Rectal smooth muscle tissue (tissue), 1 donor: ENCODE data around the gene GOLGA6L6.
"Not testable (repeated sequence)": the region's sequence is repeated elsewhere in the genome, so short reads cannot be mapped to it uniquely, and the experiment has no call there.

Source experiments
- H3K27ac ChIP-seq: one replicate; pipeline ENCODE4 v1.7.0; 2013; ENCODE audit warnings: low read depth, low read length, inconsistent platforms
- H3K27me3 ChIP-seq: one replicate; pipeline ENCODE4 v1.7.0; 2013; ENCODE audit warnings: low read length; ENCODE audit not compliant: control insufficient read depth, insufficient read depth
- H3K36me3 ChIP-seq: one replicate; pipeline ENCODE4 v1.7.0; 2013; ENCODE audit warnings: low read length; ENCODE audit not compliant: control insufficient read depth, insufficient read depth
- H3K4me1 ChIP-seq: one replicate; pipeline ENCODE4 v1.7.0; 2013; ENCODE audit warnings: low read length; ENCODE audit not compliant: control insufficient read depth, insufficient read depth
- H3K4me3 ChIP-seq: one replicate; pipeline ENCODE4 v1.7.0; 2013; ENCODE audit warnings: low read length
- H3K9ac ChIP-seq: one replicate; pipeline ENCODE4 v1.7.0; 2013; ENCODE audit warnings: low read length

The GOLGA6L6 gene

DNA sequence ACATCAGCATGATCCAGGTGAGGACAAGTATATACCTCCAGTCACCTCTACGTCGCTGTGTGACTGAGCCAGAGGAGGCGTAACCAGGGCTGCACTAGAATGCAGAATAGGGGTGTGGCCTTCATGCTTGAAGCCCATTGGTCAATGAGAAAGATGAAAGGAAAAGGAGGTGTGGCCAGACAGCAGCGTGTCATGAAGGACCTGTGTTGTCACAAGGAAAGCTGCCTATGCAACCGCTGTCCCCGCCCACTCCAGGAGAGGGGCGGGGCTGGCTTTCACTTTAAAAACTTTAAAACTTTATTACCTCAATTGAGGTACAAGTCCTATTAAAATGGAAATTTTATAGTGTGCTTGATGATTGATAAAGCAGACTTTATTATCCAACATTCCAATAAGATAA lies at the start of gene GOLGA6L6:
Gene GOLGA6L6 (minus strand): TSS at position 101 of the 400 bp plus-strand sequence. CDS start 91 bp downstream, at position 10.
- not testable (repeated sequence) for H3K36me3 ChIP-seq, H3K4me1 ChIP-seq, H3K9ac ChIP-seq, H3K27me3 ChIP-seq, H3K4me3 ChIP-seq, H3K27ac ChIP-seq

DNA sequence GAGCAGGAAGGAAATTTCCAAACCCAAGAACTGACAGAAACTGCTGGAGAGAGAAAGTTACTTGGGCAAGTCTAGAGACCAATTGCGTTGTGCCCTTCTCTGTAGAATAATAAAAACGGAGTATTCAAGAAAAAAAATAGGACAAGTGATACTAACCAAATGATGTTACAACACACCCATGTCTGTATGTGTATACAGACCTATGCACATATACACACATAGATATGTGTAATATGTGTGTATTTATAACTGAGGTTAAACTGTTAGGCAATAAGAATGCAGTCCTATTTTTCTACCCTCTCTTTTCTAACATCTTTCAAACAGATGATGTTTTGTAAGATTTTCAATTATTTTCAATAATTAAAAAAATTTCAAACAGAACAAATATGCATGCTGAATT lies 48.5 kb upstream of the GOLGA6L6 start:
- H3K9ac ChIP-seq, H3K27me3 ChIP-seq, H3K36me3 ChIP-seq, H3K4me3 ChIP-seq, H3K27ac ChIP-seq, H3K4me1 ChIP-seq: not testable (repeated sequence)

- H3K27me3 ChIP-seq, H3K9ac ChIP-seq, H3K36me3 ChIP-seq, H3K27ac ChIP-seq, H3K4me1 ChIP-seq, H3K4me3 ChIP-seq: not testable (repeated sequence)
Measured at GRCh38 chr15:20586821-20587220, 45.2 kb upstream of the GOLGA6L6 start.

DNA sequence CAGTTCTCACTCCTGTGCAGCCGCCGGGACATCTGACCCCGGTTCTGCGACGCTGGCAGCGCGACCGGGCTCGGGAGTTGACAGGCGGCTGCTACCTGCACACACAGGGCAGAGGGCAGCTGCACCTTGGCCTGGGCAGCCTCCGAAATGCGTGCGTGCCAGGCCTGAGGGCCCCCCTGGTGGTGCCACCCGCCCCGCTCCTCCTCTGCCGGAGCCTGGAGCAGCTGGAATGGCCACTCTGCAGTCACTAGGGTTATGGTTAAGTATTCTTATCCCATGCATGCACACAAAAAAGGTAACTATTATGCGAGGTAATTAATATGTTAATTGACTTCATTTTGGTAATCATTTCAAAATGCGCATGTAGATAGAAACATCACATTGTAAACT lies 41.1 kb upstream of the GOLGA6L6 start:
- not testable (repeated sequence) for H3K36me3 ChIP-seq, H3K4me3 ChIP-seq, H3K27ac ChIP-seq, H3K27me3 ChIP-seq, H3K9ac ChIP-seq, H3K4me1 ChIP-seq

GRCh38 chr15:20582109-20582725 lies 40.6 kb upstream of the GOLGA6L6 start:
- not testable (repeated sequence) for H3K4me3 ChIP-seq, H3K27ac ChIP-seq, H3K9ac ChIP-seq, H3K36me3 ChIP-seq, H3K27me3 ChIP-seq, H3K4me1 ChIP-seq

GRCh38 chr15:20581261-20582108 lies 39.9 kb upstream of the GOLGA6L6 start:
- not testable (repeated sequence) for H3K36me3 ChIP-seq, H3K4me3 ChIP-seq, H3K27me3 ChIP-seq

GRCh38 chr15:20579662-20580061 lies 38.1 kb upstream of the GOLGA6L6 start:
- H3K9ac ChIP-seq, H3K27ac ChIP-seq, H3K27me3 ChIP-seq, H3K4me3 ChIP-seq, H3K36me3 ChIP-seq, H3K4me1 ChIP-seq: not testable (repeated sequence)

More at GRCh38 chr15:20581261-20582108, 39.9 kb upstream of the GOLGA6L6 start:
- H3K4me1 ChIP-seq, H3K27ac ChIP-seq, H3K9ac ChIP-seq: not testable (repeated sequence)

- not testable (repeated sequence) for H3K27me3 ChIP-seq, H3K4me1 ChIP-seq, H3K4me3 ChIP-seq, H3K9ac ChIP-seq, H3K36me3 ChIP-seq, H3K27ac ChIP-seq
Measured at GRCh38 chr15:20551289-20551688, 9.7 kb upstream of the GOLGA6L6 start.

- not testable (repeated sequence) for H3K27me3 ChIP-seq, H3K4me3 ChIP-seq, H3K36me3 ChIP-seq, H3K9ac ChIP-seq, H3K4me1 ChIP-seq, H3K27ac ChIP-seq
Measured at GRCh38 chr15:20505926-20506658, 35.5 kb downstream of the GOLGA6L6 start.

DNA sequence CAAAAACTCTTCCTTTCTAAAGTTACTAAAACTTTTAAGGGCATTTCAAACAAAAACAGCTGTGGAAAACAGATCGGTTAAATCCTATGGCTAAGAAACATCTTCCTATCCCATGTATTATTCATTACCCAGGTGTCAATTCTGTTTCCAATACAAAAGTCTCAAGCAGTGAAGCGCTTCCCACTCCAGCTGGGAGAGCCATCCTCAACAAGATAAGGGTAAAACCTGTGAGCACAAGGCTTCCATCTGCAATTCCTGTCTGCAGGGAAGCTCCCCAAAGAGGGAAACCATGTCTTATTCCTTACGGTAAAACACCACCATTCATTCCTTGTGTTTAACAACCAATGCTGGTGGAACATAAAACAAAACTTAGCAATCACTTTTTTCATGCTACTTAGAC lies 38.8 kb downstream of the GOLGA6L6 start:
- not testable (repeated sequence) for H3K27me3 ChIP-seq, H3K27ac ChIP-seq, H3K4me1 ChIP-seq, H3K4me3 ChIP-seq, H3K9ac ChIP-seq, H3K36me3 ChIP-seq

- H3K4me3 ChIP-seq, H3K27me3 ChIP-seq: not testable (repeated sequence)
Measured at GRCh38 chr15:20501512-20502222, 39.9 kb downstream of the GOLGA6L6 start.

GRCh38 chr15:20497781-20498180 lies 43.8 kb downstream of the GOLGA6L6 start:
- H3K27ac ChIP-seq, H3K4me3 ChIP-seq, H3K9ac ChIP-seq, H3K4me1 ChIP-seq, H3K27me3 ChIP-seq, H3K36me3 ChIP-seq: not testable (repeated sequence)

More at GRCh38 chr15:20501512-20502222, 39.9 kb downstream of the GOLGA6L6 start:
- not testable (repeated sequence) for H3K9ac ChIP-seq, H3K27ac ChIP-seq, H3K4me1 ChIP-seq, H3K36me3 ChIP-seq
